ACHN (cell line): ENCODE results near the gene ID3.

Experiments used
- DNase-seq: peaks from one replicate; pipeline ENCODE4 v3.0.0-alpha.2; 2015
- in situ Hi-C: cut with HindIII; loops from 2 replicates; pipeline ENCODE4 v1.10.0; 2017; ENCODE audit warnings: low sequenced_read_pairs, low pct_ligation_motif_present, low pct_unique_long_range_greater_than_20kb

ID3 gene

DNA sequence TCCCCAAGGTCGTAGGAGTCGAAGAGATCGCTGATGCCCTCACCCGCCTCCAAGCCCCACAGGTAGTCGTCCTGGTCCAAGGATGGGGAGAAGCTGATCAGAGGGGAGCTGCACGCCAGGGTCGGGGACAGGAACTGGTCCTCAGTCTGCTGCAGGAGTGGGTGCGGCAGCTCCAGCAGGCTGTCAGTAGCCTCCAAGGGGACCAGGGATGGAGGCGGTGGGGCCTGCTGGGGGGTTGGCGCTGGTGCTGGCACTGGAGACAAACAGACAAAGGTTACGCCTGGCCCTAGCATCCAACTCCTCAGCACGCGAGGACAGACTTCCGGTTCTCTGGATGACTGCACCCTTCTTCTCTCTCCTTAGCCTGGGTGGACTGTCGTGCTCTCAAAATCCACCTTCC lies 49.4 kb downstream of the ID3 start:
- no peak for DNase-seq
- in situ Hi-C loops = no loop called here
